ENCODE results near the gene GHRHR.

The GHRHR gene

DNA sequence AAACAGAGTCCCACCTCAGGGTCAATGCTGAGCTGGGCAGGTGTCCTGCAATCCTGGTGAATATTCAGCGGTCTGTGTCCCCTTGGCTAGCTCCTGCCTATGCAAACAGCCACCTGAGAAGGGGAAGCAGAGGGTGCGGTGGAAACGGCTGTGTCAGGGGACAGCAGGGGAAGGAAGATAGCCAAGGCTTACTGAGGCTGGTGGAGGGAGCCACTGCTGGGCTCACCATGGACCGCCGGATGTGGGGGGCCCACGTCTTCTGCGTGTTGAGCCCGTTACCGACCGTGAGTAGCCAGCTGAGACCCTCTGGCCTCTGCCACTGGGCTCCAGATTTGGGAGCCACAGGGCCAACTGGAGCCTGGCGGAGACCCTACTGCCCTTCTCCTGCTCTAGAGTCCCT lies at the start of gene GHRHR:
Gene GHRHR, plus strand, starts transcription at position 112 of the 400 bp plus-strand sequence. Its CDS starts 116 bp downstream, at position 228.
- Histone ChIP-seq H3K9me3 (ENCODE audit: insufficient read depth, low read depth, low read length) (no peaks in the 10 kb centered on the region), H3K4me3 (ENCODE audit: low read length) (no peak within 1 kb of the TSS), H3K4me1 (ENCODE audit: insufficient read depth, low read length) (no peaks in the 10 kb centered on the region), H3K27ac (ENCODE audit: low read length) (no peak within 1 kb of the TSS), H3K27me3 (ENCODE audit: insufficient read depth, low read length) (no peaks in the 10 kb centered on the region; the same call in 1 of the 2 replicates), H3K9ac (ENCODE audit: low read depth, low read length) (no peak within 1 kb of the TSS), H3K36me3 (ENCODE audit: insufficient read depth, low read depth, low read length) (no peaks in the 10 kb centered on the region)

GRCh38 chr7:30914596-30914995 lies 49.2 kb upstream of the GHRHR start:
- H3K4me3 ChIP-seq (ENCODE audit: low read length), result no peak overlapping the region
- H3K27ac ChIP-seq (ENCODE audit: low read length), result no peak overlapping the region
- no peaks in the 10 kb centered on the region for H3K4me1 ChIP-seq (ENCODE audit: insufficient read depth, low read length)
- H3K9ac ChIP-seq (ENCODE audit: low read depth, low read length), result no peak overlapping the region
- H3K9me3 ChIP-seq (ENCODE audit: insufficient read depth, low read depth, low read length), result no peaks in the 10 kb centered on the region
- no peaks in the 10 kb centered on the region for H3K36me3 ChIP-seq (ENCODE audit: insufficient read depth, low read depth, low read length)
- no peaks in the 10 kb centered on the region for H3K27me3 ChIP-seq (ENCODE audit: insufficient read depth, low read length)

DNA sequence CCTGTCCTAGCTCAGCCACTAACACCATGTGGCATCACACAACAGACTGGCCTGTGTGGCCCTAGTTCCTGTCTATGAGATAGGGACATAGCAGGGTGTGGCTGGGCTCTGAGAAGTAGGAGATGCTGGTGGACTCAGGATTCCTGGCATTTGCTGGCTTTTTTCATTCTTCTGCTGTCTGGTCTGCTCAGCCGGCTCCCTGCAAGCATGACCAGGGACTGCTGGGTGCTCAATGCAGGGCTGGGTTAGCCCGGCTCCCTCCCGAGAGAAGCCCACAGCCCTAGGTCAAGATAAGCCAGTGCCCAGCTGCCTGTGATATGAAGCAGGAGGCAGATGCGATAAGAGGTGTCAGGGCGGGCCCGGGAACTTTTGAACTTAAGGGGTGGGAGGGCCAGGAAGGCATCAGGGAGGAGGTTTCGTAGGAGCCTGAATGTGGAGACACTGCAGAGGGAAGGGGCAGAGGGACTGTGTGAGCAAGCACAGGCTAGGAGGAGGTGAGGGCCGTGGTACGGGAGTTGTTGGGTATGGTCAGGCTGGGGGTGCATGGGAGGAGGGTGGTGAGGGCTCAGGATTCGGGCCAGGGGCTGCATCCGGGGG lies 48.6 kb upstream of the GHRHR start:
- H3K27me3 ChIP-seq (ENCODE audit: insufficient read depth, low read length), result no peaks in the 10 kb centered on the region
- no peaks in the 10 kb centered on the region for H3K9me3 ChIP-seq (ENCODE audit: insufficient read depth, low read depth, low read length)
- no peak overlapping the region for H3K27ac ChIP-seq (ENCODE audit: low read length)
- no peaks in the 10 kb centered on the region for H3K4me1 ChIP-seq (ENCODE audit: insufficient read depth, low read length)
- no peaks in the 10 kb centered on the region for H3K36me3 ChIP-seq (ENCODE audit: insufficient read depth, low read depth, low read length)
- no peak overlapping the region for H3K9ac ChIP-seq (ENCODE audit: low read depth, low read length)
- H3K4me3 ChIP-seq (ENCODE audit: low read length), result no peak overlapping the region

DNA sequence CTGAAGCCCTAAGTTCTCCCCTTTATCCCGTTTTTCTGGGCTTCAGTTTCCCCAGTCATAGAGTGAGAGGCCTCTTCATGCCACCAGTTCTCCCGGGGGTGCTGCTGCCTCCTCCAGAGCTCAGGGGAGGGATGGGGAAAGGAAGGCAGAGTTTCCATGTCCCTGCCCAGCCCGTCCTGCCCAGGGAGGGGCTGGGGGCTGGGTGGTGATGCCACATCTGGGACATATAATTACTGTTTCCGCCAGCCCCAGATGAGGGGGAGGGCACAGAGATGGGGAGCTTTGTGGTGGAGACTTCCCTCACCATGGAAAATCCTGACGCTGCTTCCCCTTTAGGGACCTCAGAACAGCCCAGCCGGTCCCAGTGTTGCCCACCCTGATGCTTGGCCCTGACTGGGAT lies 48.0 kb upstream of the GHRHR start:
- Histone ChIP-seq H3K9ac (ENCODE audit: low read depth, low read length) (no peak overlapping the region), H3K4me1 (ENCODE audit: insufficient read depth, low read length) (no peaks in the 10 kb centered on the region), H3K9me3 (ENCODE audit: insufficient read depth, low read depth, low read length) (no peaks in the 10 kb centered on the region), H3K4me3 (ENCODE audit: low read length) (no peak overlapping the region), H3K27ac (ENCODE audit: low read length) (no peak overlapping the region), H3K27me3 (ENCODE audit: insufficient read depth, low read length) (no peaks in the 10 kb centered on the region), H3K36me3 (ENCODE audit: insufficient read depth, low read depth, low read length) (no peaks in the 10 kb centered on the region)

GRCh38 chr7:30916255-30916654 lies 47.5 kb upstream of the GHRHR start:
- H3K9me3 ChIP-seq (ENCODE audit: insufficient read depth, low read depth, low read length), result no peaks in the 10 kb centered on the region
- H3K4me3 ChIP-seq (ENCODE audit: low read length), result no peak overlapping the region
- H3K9ac ChIP-seq (ENCODE audit: low read depth, low read length), result no peak overlapping the region
- H3K27ac ChIP-seq (ENCODE audit: low read length), result no peak overlapping the region
- H3K36me3 ChIP-seq (ENCODE audit: insufficient read depth, low read depth, low read length), result no peaks in the 10 kb centered on the region
- no peaks in the 10 kb centered on the region for H3K27me3 ChIP-seq (ENCODE audit: insufficient read depth, low read length)
- H3K4me1 ChIP-seq (ENCODE audit: insufficient read depth, low read length), result no peaks in the 10 kb centered on the region

DNA sequence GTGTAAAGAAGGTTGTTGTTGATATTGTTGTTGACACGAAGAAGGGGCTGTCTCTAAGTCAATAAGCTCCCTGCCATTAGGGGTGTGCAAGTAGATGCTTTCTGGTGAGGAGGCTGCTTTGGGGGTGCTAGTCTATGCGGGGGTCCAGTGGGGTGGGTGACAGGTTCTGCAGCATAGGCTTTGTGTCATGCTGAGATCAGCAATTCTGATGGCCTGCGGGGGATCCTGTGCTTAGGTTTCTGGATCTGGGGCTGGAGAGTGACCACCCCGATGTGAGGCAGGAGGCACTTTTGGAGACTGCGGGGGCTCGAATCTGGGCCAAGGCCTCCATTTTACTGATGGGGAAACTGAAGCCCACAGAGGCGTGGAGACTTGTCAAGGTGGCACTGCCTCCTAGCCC lies 47.0 kb upstream of the GHRHR start:
- Histone ChIP-seq H3K4me1 (ENCODE audit: insufficient read depth, low read length) (no peaks in the 10 kb centered on the region), H3K27me3 (ENCODE audit: insufficient read depth, low read length) (no peaks in the 10 kb centered on the region), H3K9ac (ENCODE audit: low read depth, low read length) (no peak overlapping the region), H3K36me3 (ENCODE audit: insufficient read depth, low read depth, low read length) (no peaks in the 10 kb centered on the region), H3K9me3 (ENCODE audit: insufficient read depth, low read depth, low read length) (no peaks in the 10 kb centered on the region), H3K4me3 (ENCODE audit: low read length) (no peak overlapping the region), H3K27ac (ENCODE audit: low read length) (no peak overlapping the region)

DNA sequence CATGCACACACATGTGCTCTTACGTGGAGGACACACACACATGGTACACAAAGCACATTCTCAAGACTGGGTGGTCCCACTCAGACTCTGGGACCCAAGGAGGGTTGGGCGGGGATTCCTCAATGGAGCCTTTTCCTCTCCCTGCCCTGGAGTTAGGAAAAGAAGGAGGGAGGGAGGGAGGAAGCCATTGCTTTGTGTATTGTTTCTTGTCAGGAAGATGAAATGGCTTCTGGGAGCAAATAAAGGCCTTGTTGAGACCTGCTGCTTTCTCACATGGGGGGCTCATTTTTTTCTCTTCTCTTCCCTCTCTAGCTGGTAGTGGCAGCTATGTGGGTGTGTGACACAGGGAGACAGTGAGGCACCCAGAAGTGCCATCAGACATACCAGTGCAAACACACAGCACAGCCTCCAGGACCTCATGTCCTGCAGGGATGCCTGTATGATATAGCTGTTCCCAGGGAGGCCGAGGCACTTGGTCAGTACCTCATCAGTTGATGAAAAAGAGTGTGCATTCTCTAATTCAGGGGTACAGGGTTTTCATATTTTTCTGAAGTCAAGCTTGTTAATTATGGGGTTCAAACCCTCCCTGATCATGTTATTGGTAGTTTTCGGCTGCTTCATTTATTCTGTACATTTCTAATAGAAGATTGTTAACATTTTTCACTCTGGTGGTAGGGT lies 46.4 kb upstream of the GHRHR start:
- Histone ChIP-seq H3K27me3 (ENCODE audit: insufficient read depth, low read length) (no peaks in the 10 kb centered on the region), H3K27ac (ENCODE audit: low read length) (no peak overlapping the region), H3K4me1 (ENCODE audit: insufficient read depth, low read length) (no peaks in the 10 kb centered on the region), H3K4me3 (ENCODE audit: low read length) (no peak overlapping the region), H3K36me3 (ENCODE audit: insufficient read depth, low read depth, low read length) (no peaks in the 10 kb centered on the region), H3K9me3 (ENCODE audit: insufficient read depth, low read depth, low read length) (no peaks in the 10 kb centered on the region), H3K9ac (ENCODE audit: low read depth, low read length) (no peak overlapping the region)

DNA sequence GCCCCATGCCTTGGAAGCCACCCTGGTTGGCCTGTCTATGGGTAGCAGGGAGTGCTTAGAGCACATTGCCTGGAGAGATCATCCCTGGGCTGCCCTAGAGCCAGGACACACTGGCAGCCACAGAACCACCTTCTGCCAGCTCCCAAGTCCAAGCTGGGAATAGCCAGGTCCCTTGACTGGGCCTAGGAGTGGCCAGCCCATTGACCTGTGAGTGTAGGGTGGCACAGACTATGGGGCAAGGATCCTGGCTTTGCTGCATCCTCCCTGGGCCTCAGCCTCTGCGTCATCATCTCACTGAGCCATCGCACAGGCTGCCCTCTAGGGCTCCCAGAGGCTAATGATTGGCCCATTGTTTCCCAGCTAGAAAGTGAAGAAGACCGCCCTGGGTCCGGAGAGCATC lies 45.1 kb upstream of the GHRHR start:
- Histone ChIP-seq H3K9ac (ENCODE audit: low read depth, low read length) (no peak overlapping the region), H3K27me3 (ENCODE audit: insufficient read depth, low read length) (no peaks in the 10 kb centered on the region), H3K4me1 (ENCODE audit: insufficient read depth, low read length) (no peaks in the 10 kb centered on the region), H3K36me3 (ENCODE audit: insufficient read depth, low read depth, low read length) (no peaks in the 10 kb centered on the region), H3K27ac (ENCODE audit: low read length) (no peak overlapping the region), H3K9me3 (ENCODE audit: insufficient read depth, low read depth, low read length) (no peaks in the 10 kb centered on the region), H3K4me3 (ENCODE audit: low read length) (no peak overlapping the region)

- no peak overlapping the region for H3K27ac ChIP-seq (ENCODE audit: low read length)
- no peak overlapping the region for H3K4me3 ChIP-seq (ENCODE audit: low read length)
- no peaks in the 10 kb centered on the region for H3K4me1 ChIP-seq (ENCODE audit: insufficient read depth, low read length)
- no peak overlapping the region for H3K9ac ChIP-seq (ENCODE audit: low read depth, low read length)
- no peaks in the 10 kb centered on the region for H3K9me3 ChIP-seq (ENCODE audit: insufficient read depth, low read depth, low read length)
- no peaks in the 10 kb centered on the region for H3K36me3 ChIP-seq (ENCODE audit: insufficient read depth, low read depth, low read length)
- no peaks in the 10 kb centered on the region for H3K27me3 ChIP-seq (ENCODE audit: insufficient read depth, low read length)
Observed at GRCh38 chr7:30920021-30920583, 43.7 kb upstream of the GHRHR start.

- Histone ChIP-seq H3K36me3 (ENCODE audit: insufficient read depth, low read depth, low read length) (no peaks in the 10 kb centered on the region), H3K9me3 (ENCODE audit: insufficient read depth, low read depth, low read length) (no peaks in the 10 kb centered on the region), H3K4me1 (ENCODE audit: insufficient read depth, low read length) (no peaks in the 10 kb centered on the region), H3K27ac (ENCODE audit: low read length) (no peak overlapping the region), H3K4me3 (ENCODE audit: low read length) (no peak overlapping the region), H3K27me3 (ENCODE audit: insufficient read depth, low read length) (no peaks in the 10 kb centered on the region), H3K9ac (ENCODE audit: low read depth, low read length) (no peak overlapping the region)
Observed at GRCh38 chr7:30920584-30921539, 42.9 kb upstream of the GHRHR start.

GRCh38 chr7:30921540-30922401 lies 42.0 kb upstream of the GHRHR start:
- no peaks in the 10 kb centered on the region for H3K4me1 ChIP-seq (ENCODE audit: insufficient read depth, low read length)
- no peaks in the 10 kb centered on the region for H3K36me3 ChIP-seq (ENCODE audit: insufficient read depth, low read depth, low read length)
- no peak overlapping the region for H3K4me3 ChIP-seq (ENCODE audit: low read length)
- H3K27ac ChIP-seq (ENCODE audit: low read length), result no peak overlapping the region
- H3K9me3 ChIP-seq (ENCODE audit: insufficient read depth, low read depth, low read length), result no peaks in the 10 kb centered on the region
- H3K27me3 ChIP-seq (ENCODE audit: insufficient read depth, low read length), result no peaks in the 10 kb centered on the region
- H3K9ac ChIP-seq (ENCODE audit: low read depth, low read length), result no peak overlapping the region
